ENCODE measurements around the gene HOXA5.
A peak's percentile ranks its signal among the peaks of the same experiment; 100 is the strongest.

The HOXA5 gene

GRCh38 chr7:27140126-27140857 is 3.2 kb downstream of the HOXA5 start:
- H3K4me3 ChIP-seq (ENCODE audit: control insufficient read depth in 1 of 7, extremely low read depth in 1 of 7, insufficient read depth in 4 of 7, low read depth in 2 of 7, low read length in 6 of 7) = no peak overlapping the region
- 98% methylated on average over 10 of the region's 15 CpGs for WGBS (ENCODE audit: insufficient coverage)
- no peak for DNase-seq
- CTCF ChIA-PET = interaction anchor here (0.7 to 2.0 kb wide), 6 partner anchors 9 to 475 kb away, joined by 3 to 7 read pairs (median 4); partner anchors contain the start of gene HOXA3
- H3K27ac ChIP-seq (ENCODE audit: insufficient read depth in 1 of 2, low read depth in 1 of 2, low read length in 2 of 2, poor library complexity in 1 of 2, severe bottlenecking in 2 of 2) = no peak overlapping the region
- H3K27me3 ChIP-seq (replicated peaks in 2 of 5; ENCODE audit: control insufficient read depth in 4 of 5, insufficient read depth in 5 of 5, low read length in 4 of 5) = no peaks in the 10 kb centered on the region
- H3K4me1 ChIP-seq (ENCODE audit: control extremely low read depth in 1 of 4, control insufficient read depth in 4 of 4, insufficient read depth in 4 of 4, low read length in 3 of 4) = peaks cover 9 to 51% (median 47%) of the 10 kb centered on the region in 4 experiments
- peaks cover 2 to 85% (median 60%) of the 10 kb centered on the region in 4 experiments for H3K36me3 ChIP-seq (ENCODE audit: control insufficient read depth in 4 of 4, insufficient read depth in 4 of 4, low read length in 3 of 4)
- POLR2A ChIA-PET = no interaction called here
- H3K9me3 ChIP-seq (ENCODE audit: control extremely low read depth in 1 of 5, control insufficient read depth in 4 of 5, insufficient read depth in 2 of 5, low read depth in 1 of 5, low read length in 4 of 5) = peaks cover 0 to 2% (median 0%) of the 10 kb centered on the region in 5 experiments

GRCh38 chr7:27139334-27140125 is 4.0 kb downstream of the HOXA5 start:
- peaks cover 15 to 52% (median 49%) of the 10 kb centered on the region in 4 experiments for H3K4me1 ChIP-seq (ENCODE audit: control extremely low read depth in 1 of 4, control insufficient read depth in 4 of 4, insufficient read depth in 4 of 4, low read length in 3 of 4)
- H3K27me3 ChIP-seq (replicated peaks in 2 of 5; ENCODE audit: control insufficient read depth in 4 of 5, insufficient read depth in 5 of 5, low read length in 4 of 5) = no peaks in the 10 kb centered on the region
- H3K9me3 ChIP-seq (ENCODE audit: control extremely low read depth in 1 of 5, control insufficient read depth in 4 of 5, insufficient read depth in 2 of 5, low read depth in 1 of 5, low read length in 4 of 5) = peaks cover 0 to 2% (median 0%) of the 10 kb centered on the region in 5 experiments
- no peak overlapping the region for H3K4me3 ChIP-seq (ENCODE audit: control insufficient read depth in 1 of 7, extremely low read depth in 1 of 7, insufficient read depth in 4 of 7, low read depth in 2 of 7, low read length in 6 of 7)
- H3K27ac ChIP-seq (ENCODE audit: insufficient read depth in 1 of 2, low read depth in 1 of 2, low read length in 2 of 2, poor library complexity in 1 of 2, severe bottlenecking in 2 of 2) = no peak overlapping the region
- H3K36me3 ChIP-seq (ENCODE audit: control insufficient read depth in 4 of 4, insufficient read depth in 4 of 4, low read length in 3 of 4) = peaks cover 2 to 82% (median 56%) of the 10 kb centered on the region in 4 experiments
- no peak for DNase-seq
- WGBS (ENCODE audit: insufficient coverage) = 96% methylated on average over 52 of the region's 53 CpGs
- ChIA-PET CTCF (interaction anchor here (0.7 kb wide), 1 partner anchor 8 kb away, joined by 4 read pairs; no protein-coding TSS in a partner anchor), POLR2A (no interaction called here)

- Histone ChIP-seq H3K36me3 (ENCODE audit: control insufficient read depth in 4 of 4, insufficient read depth in 4 of 4, low read length in 3 of 4) (peaks cover 2 to 76% (median 54%) of the 10 kb centered on the region in 4 experiments), H3K9me3 (ENCODE audit: control extremely low read depth in 1 of 5, control insufficient read depth in 4 of 5, insufficient read depth in 2 of 5, low read depth in 1 of 5, low read length in 4 of 5) (peaks cover 0 to 1% (median 0%) of the 10 kb centered on the region in 5 experiments), H3K4me3 (ENCODE audit: control insufficient read depth in 1 of 7, extremely low read depth in 1 of 7, insufficient read depth in 4 of 7, low read depth in 2 of 7, low read length in 6 of 7) (no peak overlapping the region), H3K4me1 (ENCODE audit: control extremely low read depth in 1 of 4, control insufficient read depth in 4 of 4, insufficient read depth in 4 of 4, low read length in 3 of 4) (peaks cover 19 to 55% (median 50%) of the 10 kb centered on the region in 4 experiments), H3K27me3 (replicated peaks in 2 of 5; ENCODE audit: control insufficient read depth in 4 of 5, insufficient read depth in 5 of 5, low read length in 4 of 5) (no peaks in the 10 kb centered on the region), H3K27ac (ENCODE audit: insufficient read depth in 1 of 2, low read depth in 1 of 2, low read length in 2 of 2, poor library complexity in 1 of 2, severe bottlenecking in 2 of 2) (no peak overlapping the region)
- no peak for DNase-seq
- CTCF ChIA-PET = no interaction called here
- POLR2A ChIA-PET = no interaction called here
- WGBS (ENCODE audit: insufficient coverage) = 95% methylated on average over 9 of the region's 11 CpGs
Observed at GRCh38 chr7:27138985-27139333, 4.5 kb downstream of the HOXA5 start.

- no CpG with 5 or more reads among the region's 1 CpG for WGBS (ENCODE audit: insufficient coverage)
- no peak for DNase-seq
- Histone ChIP-seq H3K27me3 (replicated peaks in 2 of 5; ENCODE audit: control insufficient read depth in 4 of 5, insufficient read depth in 5 of 5, low read length in 4 of 5) (no peaks in the 10 kb centered on the region), H3K9me3 (ENCODE audit: control extremely low read depth in 1 of 5, control insufficient read depth in 4 of 5, insufficient read depth in 2 of 5, low read depth in 1 of 5, low read length in 4 of 5) (no peaks in the 10 kb centered on the region), H3K4me1 (ENCODE audit: control extremely low read depth in 1 of 4, control insufficient read depth in 4 of 4, insufficient read depth in 4 of 4, low read length in 3 of 4) (peaks cover 20 to 58% (median 50%) of the 10 kb centered on the region in 4 experiments), H3K4me3 (ENCODE audit: control insufficient read depth in 1 of 7, extremely low read depth in 1 of 7, insufficient read depth in 4 of 7, low read depth in 2 of 7, low read length in 6 of 7) (no peak overlapping the region), H3K27ac (ENCODE audit: insufficient read depth in 1 of 2, low read depth in 1 of 2, low read length in 2 of 2, poor library complexity in 1 of 2, severe bottlenecking in 2 of 2) (no peak overlapping the region), H3K36me3 (ENCODE audit: control insufficient read depth in 4 of 4, insufficient read depth in 4 of 4, low read length in 3 of 4) (peaks cover 2 to 76% (median 55%) of the 10 kb centered on the region in 4 experiments)
- ChIA-PET POLR2A (no interaction called here), CTCF (interaction anchor here (1.4 kb wide), 1 partner anchor 284 kb away, joined by 3 read pairs; no protein-coding TSS in a partner anchor)
Observed at GRCh38 chr7:27138472-27138871, 5.0 kb downstream of the HOXA5 start.

GRCh38 chr7:27137640-27138315 is 5.7 kb downstream of the HOXA5 start:
- H3K4me3 ChIP-seq (ENCODE audit: control insufficient read depth in 1 of 7, extremely low read depth in 1 of 7, insufficient read depth in 4 of 7, low read depth in 2 of 7, low read length in 6 of 7) = no peak overlapping the region

GRCh38 chr7:27134392-27134791 is 9.1 kb downstream of the HOXA5 start:
- ChIA-PET CTCF (interaction anchor here (0.6 to 1.9 kb wide), 4 partner anchors 14 to 251 kb away, joined by 3 to 7 read pairs (median 4); no protein-coding TSS in a partner anchor), POLR2A (interaction anchor here (0.6 to 1.2 kb wide), 3 partner anchors 9 to 25 kb away, joined by 3 to 4 read pairs (median 3); no protein-coding TSS in a partner anchor)
- Histone ChIP-seq H3K36me3 (ENCODE audit: control insufficient read depth in 4 of 4, insufficient read depth in 4 of 4, low read length in 3 of 4) (peaks cover 2 to 65% (median 35%) of the 10 kb centered on the region in 4 experiments), H3K27ac (ENCODE audit: insufficient read depth in 1 of 2, low read depth in 1 of 2, low read length in 2 of 2, poor library complexity in 1 of 2, severe bottlenecking in 2 of 2) (peak overlapping the region in 1 of 2 experiments; percentile 44), H3K4me1 (ENCODE audit: control extremely low read depth in 1 of 4, control insufficient read depth in 4 of 4, insufficient read depth in 4 of 4, low read length in 3 of 4) (peaks cover 23 to 70% (median 47%) of the 10 kb centered on the region in 4 experiments), H3K9me3 (ENCODE audit: control extremely low read depth in 1 of 5, control insufficient read depth in 4 of 5, insufficient read depth in 2 of 5, low read depth in 1 of 5, low read length in 4 of 5) (no peaks in the 10 kb centered on the region), H3K4me3 (ENCODE audit: control insufficient read depth in 1 of 7, extremely low read depth in 1 of 7, insufficient read depth in 4 of 7, low read depth in 2 of 7, low read length in 6 of 7) (peak overlapping the region in 1 of 7 experiments; percentile 33), H3K27me3 (replicated peaks in 2 of 5; ENCODE audit: control insufficient read depth in 4 of 5, insufficient read depth in 5 of 5, low read length in 4 of 5) (no peaks in the 10 kb centered on the region)
- DNase-seq = peak in 2 of 3 donors; percentile 77 to 82
- WGBS (ENCODE audit: insufficient coverage) = 8% methylated on average over 2 of the region's 2 CpGs

More at GRCh38 chr7:27137640-27138315, 5.7 kb downstream of the HOXA5 start:
- H3K36me3 ChIP-seq (ENCODE audit: control insufficient read depth in 4 of 4, insufficient read depth in 4 of 4, low read length in 3 of 4) = peaks cover 2 to 76% (median 53%) of the 10 kb centered on the region in 4 experiments
- peak overlapping the region; percentile 17 to 48 for H3K27ac ChIP-seq (ENCODE audit: insufficient read depth in 1 of 2, low read depth in 1 of 2, low read length in 2 of 2, poor library complexity in 1 of 2, severe bottlenecking in 2 of 2)
- ChIA-PET POLR2A (no interaction called here), CTCF (interaction anchor here (1.4 kb wide), 1 partner anchor 283 kb away, joined by 3 read pairs; no protein-coding TSS in a partner anchor)
- DNase-seq = no peak
- no peaks in the 10 kb centered on the region for H3K9me3 ChIP-seq (ENCODE audit: control extremely low read depth in 1 of 5, control insufficient read depth in 4 of 5, insufficient read depth in 2 of 5, low read depth in 1 of 5, low read length in 4 of 5)
- peaks cover 20 to 60% (median 48%) of the 10 kb centered on the region in 4 experiments for H3K4me1 ChIP-seq (ENCODE audit: control extremely low read depth in 1 of 4, control insufficient read depth in 4 of 4, insufficient read depth in 4 of 4, low read length in 3 of 4)
- WGBS (ENCODE audit: insufficient coverage) = 100% methylated on average over 1 of the region's 2 CpGs
- H3K27me3 ChIP-seq (replicated peaks in 2 of 5; ENCODE audit: control insufficient read depth in 4 of 5, insufficient read depth in 5 of 5, low read length in 4 of 5) = no peaks in the 10 kb centered on the region
